ENCODE measurements around the gene TMEM242.

DNA sequence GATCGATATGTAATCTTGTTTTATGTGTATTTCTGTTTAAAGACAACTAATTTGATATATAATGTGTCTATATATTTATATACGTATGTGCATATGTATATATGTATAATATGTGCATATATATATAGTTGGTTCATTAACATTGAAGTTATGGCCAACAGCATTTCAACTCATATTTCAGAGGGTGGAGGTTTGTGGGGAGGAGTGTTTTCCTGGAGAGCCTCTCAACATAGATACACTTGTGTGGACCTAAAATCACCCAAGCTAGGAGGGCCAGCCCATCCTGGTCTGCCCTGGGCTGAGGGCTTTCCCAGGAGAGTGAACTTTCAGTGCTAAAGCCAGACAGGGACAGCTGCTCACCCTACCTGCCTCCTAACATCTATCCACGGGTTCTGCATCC lies 68.8 kb downstream of the TMEM242 start:
- TF ChIP-seq GATA2 (IDR thresholded peaks at IDR 0.05; ENCODE audit: low read depth, low read length) (no peak), GATA3 (IDR thresholded peaks at IDR 0.05; ENCODE audit: low read depth, low read length) (no peak)
